Measurements from ENCODE around the gene FRMPD4. TPM values are rescaled to one million over a fixed set of nuclear protein-coding genes. Genes with fewer than 3 reads are reported as not detected.

Gene FRMPD4
- total and polyA plus RNA-seq, 2 of the 13 experiments (the other 11 are each of a cell fraction or from before 2014, with no cell fraction given): not detected

GRCh38 chrX:12679522-12679921 lies 541.2 kb downstream of the FRMPD4 start:
- no peak overlapping the region for H2AFZ ChIP-seq (ENCODE audit: low read length)
- H3K9me3 ChIP-seq (ENCODE audit: low read length): no peaks in the 10 kb centered on the region
- H3K4me3 ChIP-seq (replicated peaks in 1 of 3; ENCODE audit: insufficient read depth in 1 of 3, low read depth in 2 of 3, low read length in 3 of 3): no peak overlapping the region
- intact Hi-C loops (cut with micrococcal nuclease; ENCODE audit: unreplicated experiment) (no loop called here), in situ Hi-C loops (cut with HindIII; ENCODE audit: extremely low pct_ligation_motif_present, low pct_unique_long_range_greater_than_20kb) (no loop called here)
- POLR2A ChIA-PET: no interaction called here
- H4K20me1 ChIP-seq (ENCODE audit: insufficient read depth, low read length): no peaks in the 10 kb centered on the region
- no peaks in the 10 kb centered on the region for H3K27me3 ChIP-seq (ENCODE audit: control insufficient read depth in 1 of 2, insufficient read depth in 2 of 2, low read length in 2 of 2)
- no peaks in the 10 kb centered on the region for H3K4me1 ChIP-seq (ENCODE audit: insufficient read depth, low read length)
- H3K9ac ChIP-seq (ENCODE audit: insufficient read depth, low read depth, low read length): no peak overlapping the region
- BruUV-seq (replicated peaks): no TSS peak
- no peak for FAIRE-seq
- H3K4me2 ChIP-seq (ENCODE audit: low read depth, low read length): no peak overlapping the region
- H3K79me2 ChIP-seq (ENCODE audit: insufficient read depth, low read length): no peaks in the 10 kb centered on the region
- ATAC-seq: no peak
- CTCF ChIA-PET (ENCODE audit: low intra/inter-chr PET ratio, low total read pairs): no interaction called here
- 17% methylated on average over 1 of the region's 1 CpG for WGBS (ENCODE audit: low lambda C conversion rate)
- H3K27ac ChIP-seq (ENCODE audit: extremely low read length, insufficient read depth, low read length): no peak overlapping the region
- H3K36me3 ChIP-seq (replicated peaks in 1 of 2; ENCODE audit: control insufficient read depth in 1 of 2, insufficient read depth in 2 of 2, low read length in 2 of 2): no peaks in the 10 kb centered on the region
- no peak for DNase-seq (ENCODE audit: low spot score)
- TF ChIP-seq ZHX1 (CRISPR knock-in tag; IDR thresholded peaks at IDR 0.05; ENCODE audit: low read depth) (no peak), ARNTL (CRISPR knock-in tag; IDR thresholded peaks at IDR 0.05) (no peak), ZSCAN9 (CRISPR knock-in tag; IDR thresholded peaks at IDR 0.05; ENCODE audit: borderline replicate concordance) (no peak), SMARCC2 (IDR thresholded peaks at IDR 0.05) (no peak), ZNF260 (CRISPR knock-in tag; IDR thresholded peaks at IDR 0.05; ENCODE audit: borderline replicate concordance, low read depth) (no peak), TFDP2 (CRISPR knock-in tag; IDR thresholded peaks at IDR 0.05) (no peak), CHD4 (IDR thresholded peaks at IDR 0.05; ENCODE audit: borderline replicate concordance, low read length) (no peak), ISX (CRISPR knock-in tag; conservative IDR thresholded peaks at IDR 0.05) (no peak), XBP1 (CRISPR knock-in tag; IDR thresholded peaks at IDR 0.05) (no peak), ZNF878 (CRISPR knock-in tag; IDR thresholded peaks at IDR 0.05) (no peak), HES4 (CRISPR knock-in tag; IDR thresholded peaks at IDR 0.05; ENCODE audit: borderline replicate concordance) (no peak), ZNF382 (CRISPR knock-in tag; IDR thresholded peaks at IDR 0.05; ENCODE audit: borderline replicate concordance) (no peak), THAP8 (CRISPR knock-in tag; IDR thresholded peaks at IDR 0.05; ENCODE audit: borderline replicate concordance) (no peak), KMT2B (CRISPR knock-in tag; IDR thresholded peaks at IDR 0.05) (no peak), RXRB (CRISPR knock-in tag; IDR thresholded peaks at IDR 0.05; ENCODE audit: borderline replicate concordance) (no peak), HMGXB3 (CRISPR knock-in tag; IDR thresholded peaks at IDR 0.05; ENCODE audit: borderline replicate concordance) (no peak)

Measured in HepG2 (cell line).